ENCODE data around the gene FAAP20.
A peak's percentile ranks its signal among the peaks of the same experiment; 100 is the strongest.

Gene FAAP20

GRCh38 chr1:2236695-2237677 is 42.4 kb upstream of the FAAP20 start (continued):
- TF ChIP-seq EGR2 (tag by site-specific recombination; IDR thresholded peaks at IDR 0.05; ENCODE audit: low read depth) (peak; percentile 74), ZNF184 (tag by site-specific recombination; IDR thresholded peaks at IDR 0.05) (no peak), ZNF148 (tag by site-specific recombination; IDR thresholded peaks at IDR 0.05; ENCODE audit: borderline replicate concordance) (no peak), ZNF433 (tag by site-specific recombination; IDR thresholded peaks at IDR 0.05; ENCODE audit: low read depth) (no peak), ZNF341 (tag by site-specific recombination; IDR thresholded peaks at IDR 0.05; ENCODE audit: low read depth) (0 out of 2 replicates have a peak, but pooled peaks have one; percentile 6), WT1 (tag by site-specific recombination; IDR thresholded peaks at IDR 0.05) (peak; percentile 72), ZNF394 (tag by site-specific recombination; IDR thresholded peaks at IDR 0.05; ENCODE audit: borderline replicate concordance) (peak; percentile 11; the same call in 1 of the 2 replicates), TCF7L2 (IDR thresholded peaks at IDR 0.05; ENCODE audit: borderline replicate concordance, low read depth, low read length) (peak; percentile 90), ZEB2 (tag by site-specific recombination; IDR thresholded peaks at IDR 0.05) (no peak), ZNF610 (tag by site-specific recombination; IDR thresholded peaks at IDR 0.05; ENCODE audit: borderline replicate concordance) (no peak), BCL11A (tag by site-specific recombination; IDR thresholded peaks at IDR 0.05; ENCODE audit: low read depth) (no peak), ZNF785 (tag by site-specific recombination; IDR thresholded peaks at IDR 0.05) (no peak), ZFHX2 (tag by site-specific recombination; conservative IDR thresholded peaks at IDR 0.05) (peak; percentile 65; the same call in 1 of the 2 replicates), OSR2 (tag by site-specific recombination; IDR thresholded peaks at IDR 0.05) (peak; percentile 64), ZSCAN18 (tag by site-specific recombination; IDR thresholded peaks at IDR 0.05) (no peak), ZNF600 (tag by site-specific recombination; IDR thresholded peaks at IDR 0.05) (peak; percentile 98), ZNF19 (tag by site-specific recombination; IDR thresholded peaks at IDR 0.05; ENCODE audit: low read depth) (no peak)
- TF ChIP-seq, protein P1, sequence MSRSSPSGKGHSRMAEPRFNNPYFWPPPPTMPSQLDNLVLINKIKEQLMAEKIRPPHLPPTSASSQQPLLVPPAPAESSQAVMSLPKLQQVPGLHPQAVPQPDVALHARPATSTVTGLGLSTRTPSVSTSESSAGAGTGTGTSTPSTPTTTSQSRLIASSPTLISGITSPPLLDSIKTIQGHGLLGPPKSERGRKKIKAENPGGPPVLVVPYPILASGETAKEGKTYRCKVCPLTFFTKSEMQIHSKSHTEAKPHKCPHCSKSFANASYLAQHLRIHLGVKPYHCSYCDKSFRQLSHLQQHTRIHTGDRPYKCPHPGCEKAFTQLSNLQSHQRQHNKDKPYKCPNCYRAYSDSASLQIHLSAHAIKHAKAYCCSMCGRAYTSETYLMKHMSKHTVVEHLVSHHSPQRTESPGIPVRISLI (tag by site-specific recombination; IDR thresholded peaks at IDR 0.05), result no peak
- TF ChIP-seq, protein P2, sequence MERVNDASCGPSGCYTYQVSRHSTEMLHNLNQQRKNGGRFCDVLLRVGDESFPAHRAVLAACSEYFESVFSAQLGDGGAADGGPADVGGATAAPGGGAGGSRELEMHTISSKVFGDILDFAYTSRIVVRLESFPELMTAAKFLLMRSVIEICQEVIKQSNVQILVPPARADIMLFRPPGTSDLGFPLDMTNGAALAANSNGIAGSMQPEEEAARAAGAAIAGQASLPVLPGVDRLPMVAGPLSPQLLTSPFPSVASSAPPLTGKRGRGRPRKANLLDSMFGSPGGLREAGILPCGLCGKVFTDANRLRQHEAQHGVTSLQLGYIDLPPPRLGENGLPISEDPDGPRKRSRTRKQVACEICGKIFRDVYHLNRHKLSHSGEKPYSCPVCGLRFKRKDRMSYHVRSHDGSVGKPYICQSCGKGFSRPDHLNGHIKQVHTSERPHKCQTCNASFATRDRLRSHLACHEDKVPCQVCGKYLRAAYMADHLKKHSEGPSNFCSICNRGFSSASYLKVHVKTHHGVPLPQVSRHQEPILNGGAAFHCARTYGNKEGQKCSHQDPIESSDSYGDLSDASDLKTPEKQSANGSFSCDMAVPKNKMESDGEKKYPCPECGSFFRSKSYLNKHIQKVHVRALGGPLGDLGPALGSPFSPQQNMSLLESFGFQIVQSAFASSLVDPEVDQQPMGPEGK (tag by site-specific recombination; IDR thresholded peaks at IDR 0.05), result no peak
- TF ChIP-seq, protein P3, sequence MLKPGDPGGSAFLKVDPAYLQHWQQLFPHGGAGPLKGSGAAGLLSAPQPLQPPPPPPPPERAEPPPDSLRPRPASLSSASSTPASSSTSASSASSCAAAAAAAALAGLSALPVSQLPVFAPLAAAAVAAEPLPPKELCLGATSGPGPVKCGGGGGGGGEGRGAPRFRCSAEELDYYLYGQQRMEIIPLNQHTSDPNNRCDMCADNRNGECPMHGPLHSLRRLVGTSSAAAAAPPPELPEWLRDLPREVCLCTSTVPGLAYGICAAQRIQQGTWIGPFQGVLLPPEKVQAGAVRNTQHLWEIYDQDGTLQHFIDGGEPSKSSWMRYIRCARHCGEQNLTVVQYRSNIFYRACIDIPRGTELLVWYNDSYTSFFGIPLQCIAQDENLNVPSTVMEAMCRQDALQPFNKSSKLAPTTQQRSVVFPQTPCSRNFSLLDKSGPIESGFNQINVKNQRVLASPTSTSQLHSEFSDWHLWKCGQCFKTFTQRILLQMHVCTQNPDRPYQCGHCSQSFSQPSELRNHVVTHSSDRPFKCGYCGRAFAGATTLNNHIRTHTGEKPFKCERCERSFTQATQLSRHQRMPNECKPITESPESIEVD (tag by site-specific recombination; IDR thresholded peaks at IDR 0.05), result no peak
